SK-N-SH (cell line): Measurements from ENCODE around the gene GPATCH4.

Experiments
- MXI1 ChIP-seq: IDR thresholded peaks from 2 replicates; pipeline ENCODE4 v1.6.1; 2012; ENCODE audit warnings: mild to moderate bottlenecking, low read depth, low read length, improper control_type of control experiment
- TF ChIP-seq, protein P1 (sequence below): fragments of 200-600 bp; sonication (generic); IDR thresholded peaks from 2 replicates; pipeline ENCODE4 v1.6.1; 2017; ENCODE audit warnings: antibody characterized with exemption, mild to moderate bottlenecking, moderate library complexity
- TF ChIP-seq, protein P2 (sequence below): IDR thresholded peaks from 2 replicates; pipeline ENCODE4 v1.4.0; 2012; ENCODE audit warnings: low read depth

DNA sequence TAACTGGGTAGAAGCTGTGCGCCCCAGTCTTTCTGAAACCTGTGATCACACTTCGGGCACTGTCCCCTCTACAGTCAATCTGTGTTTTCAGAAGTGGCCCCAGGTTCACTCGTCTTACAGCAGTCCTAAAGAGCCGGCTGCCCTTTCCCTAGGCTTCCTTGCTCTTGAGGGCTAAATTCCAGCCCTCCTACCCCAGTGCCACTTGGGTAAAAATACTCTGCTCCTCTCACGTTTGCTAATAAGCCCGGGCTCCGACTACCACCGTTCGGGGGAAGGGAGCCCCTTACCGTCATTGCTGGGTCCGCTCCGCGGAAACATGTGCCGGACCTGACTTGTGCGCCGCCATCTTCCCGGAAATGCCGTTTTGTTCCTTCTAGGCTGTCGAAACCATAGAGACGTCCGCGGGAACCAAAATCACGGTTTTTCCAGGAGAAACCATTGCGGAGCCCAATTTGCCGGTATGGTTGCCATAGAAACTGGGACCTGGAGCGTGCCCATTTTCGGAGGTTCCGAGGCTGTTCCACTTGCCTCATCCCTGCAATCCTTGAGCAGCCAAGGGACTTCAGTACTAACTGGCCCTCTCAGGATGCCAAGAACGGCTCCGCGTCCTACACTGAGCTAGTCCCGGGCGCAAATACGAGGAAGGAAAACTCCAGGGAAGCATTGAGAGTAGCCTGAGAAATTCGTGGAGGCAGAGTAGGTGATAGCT lies at the start of gene GPATCH4:
- TF ChIP-seq, protein P1, sequence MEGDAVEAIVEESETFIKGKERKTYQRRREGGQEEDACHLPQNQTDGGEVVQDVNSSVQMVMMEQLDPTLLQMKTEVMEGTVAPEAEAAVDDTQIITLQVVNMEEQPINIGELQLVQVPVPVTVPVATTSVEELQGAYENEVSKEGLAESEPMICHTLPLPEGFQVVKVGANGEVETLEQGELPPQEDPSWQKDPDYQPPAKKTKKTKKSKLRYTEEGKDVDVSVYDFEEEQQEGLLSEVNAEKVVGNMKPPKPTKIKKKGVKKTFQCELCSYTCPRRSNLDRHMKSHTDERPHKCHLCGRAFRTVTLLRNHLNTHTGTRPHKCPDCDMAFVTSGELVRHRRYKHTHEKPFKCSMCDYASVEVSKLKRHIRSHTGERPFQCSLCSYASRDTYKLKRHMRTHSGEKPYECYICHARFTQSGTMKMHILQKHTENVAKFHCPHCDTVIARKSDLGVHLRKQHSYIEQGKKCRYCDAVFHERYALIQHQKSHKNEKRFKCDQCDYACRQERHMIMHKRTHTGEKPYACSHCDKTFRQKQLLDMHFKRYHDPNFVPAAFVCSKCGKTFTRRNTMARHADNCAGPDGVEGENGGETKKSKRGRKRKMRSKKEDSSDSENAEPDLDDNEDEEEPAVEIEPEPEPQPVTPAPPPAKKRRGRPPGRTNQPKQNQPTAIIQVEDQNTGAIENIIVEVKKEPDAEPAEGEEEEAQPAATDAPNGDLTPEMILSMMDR = no peak
- TF ChIP-seq, protein P2, sequence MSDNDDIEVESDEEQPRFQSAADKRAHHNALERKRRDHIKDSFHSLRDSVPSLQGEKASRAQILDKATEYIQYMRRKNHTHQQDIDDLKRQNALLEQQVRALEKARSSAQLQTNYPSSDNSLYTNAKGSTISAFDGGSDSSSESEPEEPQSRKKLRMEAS = peak; percentile 100
- peak; percentile 100 for TF ChIP-seq MXI1
